Vagina (tissue), 2 donors: ENCODE results near the gene SYNPR.

Experiments used
- POLR2A ChIP-seq, 2 donors: fragments of 450-650 bp; IDR thresholded peaks; one replicate each; pipeline ENCODE4 v1.6.1; 2017; ENCODE audit warnings: antibody characterized with exemption in 2 of 2, mild to moderate bottlenecking in 2 of 2, moderate library complexity in 2 of 2
- TF ChIP-seq, protein P1 (sequence below), 3 experiments: fragments of 450-650 bp in 2 of 3; fragments of 200-600 bp in 1 of 3; sonication (generic) in 1 of 3; IDR thresholded peaks; one replicate each; pipeline ENCODE4 v1.5.1; 2017 to 2019; ENCODE audit warnings: antibody characterized with exemption in 3 of 3, mild to moderate bottlenecking in 2 of 3, moderate library complexity in 2 of 3

DNA sequence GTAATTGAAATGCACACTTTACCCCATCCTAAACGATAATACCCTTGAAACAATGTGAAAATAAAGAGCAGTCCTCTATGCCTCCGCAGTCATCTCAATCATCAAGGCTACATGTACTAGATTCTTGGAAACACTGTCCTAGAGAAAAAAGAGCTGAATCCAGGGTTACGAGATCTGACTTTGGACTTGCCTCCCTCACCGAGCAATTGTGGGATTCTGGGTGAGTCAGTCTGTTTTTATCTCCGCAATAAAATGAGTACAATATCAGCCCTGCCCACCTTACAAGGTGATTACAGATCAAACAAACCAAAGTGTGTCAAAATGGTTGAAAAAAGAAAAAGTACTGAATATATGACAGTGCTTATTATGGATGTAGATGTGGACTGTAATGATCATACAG, 222.1 kb downstream of the SYNPR start:
- TF ChIP-seq, protein P1, sequence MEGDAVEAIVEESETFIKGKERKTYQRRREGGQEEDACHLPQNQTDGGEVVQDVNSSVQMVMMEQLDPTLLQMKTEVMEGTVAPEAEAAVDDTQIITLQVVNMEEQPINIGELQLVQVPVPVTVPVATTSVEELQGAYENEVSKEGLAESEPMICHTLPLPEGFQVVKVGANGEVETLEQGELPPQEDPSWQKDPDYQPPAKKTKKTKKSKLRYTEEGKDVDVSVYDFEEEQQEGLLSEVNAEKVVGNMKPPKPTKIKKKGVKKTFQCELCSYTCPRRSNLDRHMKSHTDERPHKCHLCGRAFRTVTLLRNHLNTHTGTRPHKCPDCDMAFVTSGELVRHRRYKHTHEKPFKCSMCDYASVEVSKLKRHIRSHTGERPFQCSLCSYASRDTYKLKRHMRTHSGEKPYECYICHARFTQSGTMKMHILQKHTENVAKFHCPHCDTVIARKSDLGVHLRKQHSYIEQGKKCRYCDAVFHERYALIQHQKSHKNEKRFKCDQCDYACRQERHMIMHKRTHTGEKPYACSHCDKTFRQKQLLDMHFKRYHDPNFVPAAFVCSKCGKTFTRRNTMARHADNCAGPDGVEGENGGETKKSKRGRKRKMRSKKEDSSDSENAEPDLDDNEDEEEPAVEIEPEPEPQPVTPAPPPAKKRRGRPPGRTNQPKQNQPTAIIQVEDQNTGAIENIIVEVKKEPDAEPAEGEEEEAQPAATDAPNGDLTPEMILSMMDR (IDR thresholded peaks at IDR 0.05) = no peak
- no peak for TF ChIP-seq POLR2A (IDR thresholded peaks at IDR 0.05)
